ENCODE data around the gene ORM1. TPM values are rescaled to one million over a fixed set of nuclear protein-coding genes. Genes with fewer than 3 reads are reported as not detected.

Gene ORM1
- total RNA-seq, 4 donors from 2014 or later: 59.2 TPM; not detected in 3

DNA sequence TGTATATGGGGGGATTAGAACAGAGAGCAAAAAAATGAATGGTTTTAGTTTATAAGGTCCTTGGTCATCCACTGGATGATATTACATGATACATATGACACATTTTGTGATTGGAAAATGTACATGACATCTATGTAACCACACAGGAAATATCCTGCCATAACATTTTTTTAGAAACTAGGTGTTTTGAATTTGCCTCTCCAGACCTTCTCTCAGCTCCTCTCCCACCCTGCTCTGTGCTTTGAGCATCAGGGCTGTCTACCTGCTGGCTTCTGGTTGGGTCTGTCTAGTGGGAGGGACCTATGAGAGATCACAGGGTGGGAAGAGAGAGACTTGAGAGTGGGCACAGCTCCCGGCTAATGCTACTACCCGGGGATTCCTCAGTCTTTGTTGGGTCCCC lies 40.5 kb downstream of the ORM1 start:
- 47% methylated on average over 2 of the region's 2 CpGs for WGBS

GRCh38 chr9:114364134-114365041 lies 41.5 kb downstream of the ORM1 start:
- H3K27ac ChIP-seq: no peak overlapping the region
- TF ChIP-seq POLR2AphosphoS5 (IDR thresholded peaks at IDR 0.05) (no peak), EP300 (IDR thresholded peaks at IDR 0.05) (no peak), POLR2A (IDR thresholded peaks at IDR 0.05) (no peak)
- TF ChIP-seq, protein P1, sequence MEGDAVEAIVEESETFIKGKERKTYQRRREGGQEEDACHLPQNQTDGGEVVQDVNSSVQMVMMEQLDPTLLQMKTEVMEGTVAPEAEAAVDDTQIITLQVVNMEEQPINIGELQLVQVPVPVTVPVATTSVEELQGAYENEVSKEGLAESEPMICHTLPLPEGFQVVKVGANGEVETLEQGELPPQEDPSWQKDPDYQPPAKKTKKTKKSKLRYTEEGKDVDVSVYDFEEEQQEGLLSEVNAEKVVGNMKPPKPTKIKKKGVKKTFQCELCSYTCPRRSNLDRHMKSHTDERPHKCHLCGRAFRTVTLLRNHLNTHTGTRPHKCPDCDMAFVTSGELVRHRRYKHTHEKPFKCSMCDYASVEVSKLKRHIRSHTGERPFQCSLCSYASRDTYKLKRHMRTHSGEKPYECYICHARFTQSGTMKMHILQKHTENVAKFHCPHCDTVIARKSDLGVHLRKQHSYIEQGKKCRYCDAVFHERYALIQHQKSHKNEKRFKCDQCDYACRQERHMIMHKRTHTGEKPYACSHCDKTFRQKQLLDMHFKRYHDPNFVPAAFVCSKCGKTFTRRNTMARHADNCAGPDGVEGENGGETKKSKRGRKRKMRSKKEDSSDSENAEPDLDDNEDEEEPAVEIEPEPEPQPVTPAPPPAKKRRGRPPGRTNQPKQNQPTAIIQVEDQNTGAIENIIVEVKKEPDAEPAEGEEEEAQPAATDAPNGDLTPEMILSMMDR (IDR thresholded peaks at IDR 0.05): no peak
- no peaks in the 10 kb centered on the region for H3K9me3 ChIP-seq
- H3K4me3 ChIP-seq: no peak overlapping the region
- peaks cover 10% of the 10 kb centered on the region for H3K4me1 ChIP-seq
- peaks cover 67% of the 10 kb centered on the region for H3K36me3 ChIP-seq
- WGBS: 82% methylated on average over 5 of the region's 6 CpGs
- no peak for DNase-seq (ENCODE audit: low spot score in 2 of 2)
- no peaks in the 10 kb centered on the region for H3K27me3 ChIP-seq

More for the DNA sequence above, 40.5 kb downstream of the ORM1 start:
- H3K4me1 ChIP-seq: peaks cover 10% of the 10 kb centered on the region
- H3K9me3 ChIP-seq: no peaks in the 10 kb centered on the region
- H3K27ac ChIP-seq: no peak overlapping the region
- H3K4me3 ChIP-seq: no peak overlapping the region
- DNase-seq (ENCODE audit: low spot score in 2 of 2): no peak
- peaks cover 70% of the 10 kb centered on the region for H3K36me3 ChIP-seq
- no peak for TF ChIP-seq POLR2A (IDR thresholded peaks at IDR 0.05)
- no peak for TF ChIP-seq EP300 (IDR thresholded peaks at IDR 0.05)
- TF ChIP-seq, protein P1 (IDR thresholded peaks at IDR 0.05): no peak
- no peak for TF ChIP-seq POLR2AphosphoS5 (IDR thresholded peaks at IDR 0.05)
- no peaks in the 10 kb centered on the region for H3K27me3 ChIP-seq

DNA sequence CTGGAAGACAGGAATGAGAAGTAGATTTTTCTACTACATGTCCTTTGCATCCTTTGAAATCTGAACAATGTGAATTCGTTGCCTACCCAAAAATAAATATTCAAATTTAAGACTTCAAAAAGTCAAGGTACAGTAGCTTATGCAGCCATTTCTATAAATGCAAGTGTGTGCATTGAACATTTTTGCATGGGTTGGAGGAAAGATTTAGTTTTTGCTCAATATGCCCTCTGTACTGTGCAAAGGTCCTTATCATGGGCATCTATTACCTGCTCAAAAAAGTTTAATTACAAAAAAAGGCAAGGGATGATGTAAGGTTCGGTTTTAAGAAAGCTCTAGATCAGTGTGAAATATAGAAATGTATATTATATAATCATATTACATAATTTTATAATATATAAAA lies 42.3 kb downstream of the ORM1 start:
- H3K4me1 ChIP-seq: peaks cover 12% of the 10 kb centered on the region
- no peaks in the 10 kb centered on the region for H3K27me3 ChIP-seq
- 96% methylated on average over 2 of the region's 2 CpGs for WGBS
- H3K9me3 ChIP-seq: no peaks in the 10 kb centered on the region
- peaks cover 59% of the 10 kb centered on the region for H3K36me3 ChIP-seq
- DNase-seq (ENCODE audit: low spot score in 2 of 2): no peak
- H3K27ac ChIP-seq: no peak overlapping the region
- TF ChIP-seq EP300 (IDR thresholded peaks at IDR 0.05): no peak
- TF ChIP-seq, protein P1 (IDR thresholded peaks at IDR 0.05): no peak
- no peak overlapping the region for H3K4me3 ChIP-seq

GRCh38 chr9:114366334-114367128 lies 43.6 kb downstream of the ORM1 start:
- Histone ChIP-seq H3K27ac (peak overlapping the region; percentile 52), H3K9me3 (no peaks in the 10 kb centered on the region), H3K4me1 (peaks cover 15% of the 10 kb centered on the region), H3K4me3 (no peak overlapping the region), H3K36me3 (peaks cover 49% of the 10 kb centered on the region), H3K27me3 (no peaks in the 10 kb centered on the region)
- no peak for DNase-seq (ENCODE audit: low spot score in 2 of 2)
- TF ChIP-seq, protein P1 (IDR thresholded peaks at IDR 0.05): no peak
- TF ChIP-seq POLR2AphosphoS5 (IDR thresholded peaks at IDR 0.05) (no peak), POLR2A (IDR thresholded peaks at IDR 0.05) (no peak), EP300 (IDR thresholded peaks at IDR 0.05) (no peak)
- WGBS: 59% methylated on average over 10 of the region's 10 CpGs

- no peak for DNase-seq (ENCODE audit: low spot score in 2 of 2)
- no peaks in the 10 kb centered on the region for H3K9me3 ChIP-seq
- peak overlapping the region; percentile 53 for H3K27ac ChIP-seq
- H3K4me1 ChIP-seq: peaks cover 23% of the 10 kb centered on the region
- no peak overlapping the region for H3K4me3 ChIP-seq
- peaks cover 41% of the 10 kb centered on the region for H3K36me3 ChIP-seq
- TF ChIP-seq POLR2AphosphoS5 (IDR thresholded peaks at IDR 0.05): no peak
- TF ChIP-seq POLR2A (IDR thresholded peaks at IDR 0.05): no peak
- no peak for TF ChIP-seq EP300 (IDR thresholded peaks at IDR 0.05)
- TF ChIP-seq, protein P1 (IDR thresholded peaks at IDR 0.05): no peak
- WGBS: 92% methylated on average over 5 of the region's 6 CpGs
- H3K27me3 ChIP-seq: no peaks in the 10 kb centered on the region
These were observed 44.5 kb downstream of the ORM1 start for GRCh38 chr9:114367366-114367765.
